ENCODE measurements around the gene OLFM2. TPM values are rescaled to one million over a fixed set of nuclear protein-coding genes. Genes with fewer than 3 reads are reported as not detected.

The OLFM2 gene
- total and polyA plus RNA-seq, 9 donors: 3.9 to 19.3 (median 13.0) TPM

DNA sequence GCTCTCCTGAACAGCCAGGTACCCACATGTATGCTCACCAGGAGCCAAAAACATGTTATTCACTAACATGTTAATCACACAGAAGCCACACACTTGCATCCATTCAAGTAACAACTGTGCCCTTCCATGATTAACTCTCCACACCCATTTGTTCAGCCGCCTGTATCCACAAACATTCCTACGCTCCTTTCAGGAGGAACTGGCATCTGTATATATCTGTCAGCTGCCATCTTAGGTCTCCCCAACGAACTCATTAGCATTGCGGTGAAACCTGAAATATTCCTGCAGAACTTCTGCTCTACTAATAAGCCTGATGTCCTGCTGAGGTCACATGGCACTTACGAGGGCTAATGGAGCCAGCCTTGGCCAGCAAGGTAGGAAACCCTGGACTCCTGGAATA is 33.0 kb downstream of the OLFM2 start:
- WGBS, 3 donors: 86 to 91% (median 88%) methylated on average over 5 of the region's 5 CpGs
- H3K4me1 ChIP-seq (ENCODE audit: insufficient read depth): no peaks in the 10 kb centered on the region
- H3K9me3 ChIP-seq: no peaks in the 10 kb centered on the region
- H3K27me3 ChIP-seq: no peaks in the 10 kb centered on the region
- H3K27ac ChIP-seq: no peak overlapping the region
- H3K4me3 ChIP-seq: no peak overlapping the region
- H3K36me3 ChIP-seq: no peaks in the 10 kb centered on the region
- intact Hi-C loops (cut with DNase I): loop anchor here in 1 of 4 donors (5.0 kb wide), 1 partner anchor 1769 kb away; no protein-coding TSS in a partner anchor
- no peak for DNase-seq
- TF ChIP-seq, protein P1, sequence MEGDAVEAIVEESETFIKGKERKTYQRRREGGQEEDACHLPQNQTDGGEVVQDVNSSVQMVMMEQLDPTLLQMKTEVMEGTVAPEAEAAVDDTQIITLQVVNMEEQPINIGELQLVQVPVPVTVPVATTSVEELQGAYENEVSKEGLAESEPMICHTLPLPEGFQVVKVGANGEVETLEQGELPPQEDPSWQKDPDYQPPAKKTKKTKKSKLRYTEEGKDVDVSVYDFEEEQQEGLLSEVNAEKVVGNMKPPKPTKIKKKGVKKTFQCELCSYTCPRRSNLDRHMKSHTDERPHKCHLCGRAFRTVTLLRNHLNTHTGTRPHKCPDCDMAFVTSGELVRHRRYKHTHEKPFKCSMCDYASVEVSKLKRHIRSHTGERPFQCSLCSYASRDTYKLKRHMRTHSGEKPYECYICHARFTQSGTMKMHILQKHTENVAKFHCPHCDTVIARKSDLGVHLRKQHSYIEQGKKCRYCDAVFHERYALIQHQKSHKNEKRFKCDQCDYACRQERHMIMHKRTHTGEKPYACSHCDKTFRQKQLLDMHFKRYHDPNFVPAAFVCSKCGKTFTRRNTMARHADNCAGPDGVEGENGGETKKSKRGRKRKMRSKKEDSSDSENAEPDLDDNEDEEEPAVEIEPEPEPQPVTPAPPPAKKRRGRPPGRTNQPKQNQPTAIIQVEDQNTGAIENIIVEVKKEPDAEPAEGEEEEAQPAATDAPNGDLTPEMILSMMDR (IDR thresholded peaks at IDR 0.05): no peak
- TF ChIP-seq POLR2A (IDR thresholded peaks at IDR 0.05) (no peak), EP300 (IDR thresholded peaks at IDR 0.05) (no peak)

DNA sequence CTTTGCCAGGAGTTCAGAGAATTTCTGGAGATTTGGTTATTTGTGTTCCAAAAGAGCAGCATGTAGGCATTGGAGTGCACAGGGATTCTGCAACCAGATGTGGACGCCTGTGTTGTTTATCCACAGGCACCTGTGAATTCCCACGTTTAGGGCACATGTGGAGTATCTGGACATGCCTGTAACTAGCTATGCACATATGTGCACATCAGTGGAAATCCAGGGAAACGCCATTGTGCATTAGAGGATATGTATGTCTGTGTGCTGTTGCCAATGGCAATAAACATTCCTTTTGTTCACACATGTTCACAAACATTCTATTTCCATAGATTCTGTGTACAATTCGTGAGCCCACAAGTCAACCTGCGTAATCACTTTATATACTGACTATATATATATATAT is 34.7 kb downstream of the OLFM2 start:
- Histone ChIP-seq H3K27me3 (no peaks in the 10 kb centered on the region), H3K36me3 (no peaks in the 10 kb centered on the region), H3K4me1 (ENCODE audit: insufficient read depth) (no peaks in the 10 kb centered on the region), H3K9me3 (no peaks in the 10 kb centered on the region), H3K27ac (no peak overlapping the region), H3K4me3 (no peak overlapping the region)
- TF ChIP-seq POLR2A (IDR thresholded peaks at IDR 0.05): no peak
- TF ChIP-seq, protein P1 (IDR thresholded peaks at IDR 0.05): no peak
- no peak for TF ChIP-seq EP300 (IDR thresholded peaks at IDR 0.05)
- 72 to 83% (median 77%) methylated on average over 5 of the region's 5 CpGs for WGBS, 3 donors
- no peak for DNase-seq
- intact Hi-C loops (cut with DNase I): loop anchor here in 1 of 4 donors (5.0 kb wide), 1 partner anchor 1771 kb away; no protein-coding TSS in a partner anchor

DNA sequence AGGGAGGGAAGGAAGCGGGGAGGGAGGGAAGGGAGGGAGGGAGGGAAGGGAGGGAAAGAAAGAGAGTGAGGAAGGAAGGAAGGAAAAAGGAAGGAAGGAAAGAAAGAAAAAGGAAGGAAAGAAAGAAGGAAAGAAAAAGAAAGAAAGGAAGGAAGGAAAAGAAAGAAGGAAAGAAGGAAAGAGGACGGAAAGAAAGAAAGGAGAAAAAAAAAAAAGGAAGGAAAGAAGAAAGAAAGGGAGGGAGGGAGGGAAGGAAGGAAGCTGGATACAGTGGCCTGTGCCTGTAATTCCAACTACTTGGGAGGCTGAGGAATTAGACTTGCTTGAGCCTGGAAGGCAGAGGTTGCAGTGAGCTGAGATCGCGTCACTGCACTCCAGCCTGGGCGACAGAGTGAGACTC is 35.3 kb downstream of the OLFM2 start:
- 72 to 84% (median 75%) methylated on average over 5 of the region's 5 CpGs for WGBS, 3 donors
- DNase-seq: no peak
- no peaks in the 10 kb centered on the region for H3K27me3 ChIP-seq

DNA sequence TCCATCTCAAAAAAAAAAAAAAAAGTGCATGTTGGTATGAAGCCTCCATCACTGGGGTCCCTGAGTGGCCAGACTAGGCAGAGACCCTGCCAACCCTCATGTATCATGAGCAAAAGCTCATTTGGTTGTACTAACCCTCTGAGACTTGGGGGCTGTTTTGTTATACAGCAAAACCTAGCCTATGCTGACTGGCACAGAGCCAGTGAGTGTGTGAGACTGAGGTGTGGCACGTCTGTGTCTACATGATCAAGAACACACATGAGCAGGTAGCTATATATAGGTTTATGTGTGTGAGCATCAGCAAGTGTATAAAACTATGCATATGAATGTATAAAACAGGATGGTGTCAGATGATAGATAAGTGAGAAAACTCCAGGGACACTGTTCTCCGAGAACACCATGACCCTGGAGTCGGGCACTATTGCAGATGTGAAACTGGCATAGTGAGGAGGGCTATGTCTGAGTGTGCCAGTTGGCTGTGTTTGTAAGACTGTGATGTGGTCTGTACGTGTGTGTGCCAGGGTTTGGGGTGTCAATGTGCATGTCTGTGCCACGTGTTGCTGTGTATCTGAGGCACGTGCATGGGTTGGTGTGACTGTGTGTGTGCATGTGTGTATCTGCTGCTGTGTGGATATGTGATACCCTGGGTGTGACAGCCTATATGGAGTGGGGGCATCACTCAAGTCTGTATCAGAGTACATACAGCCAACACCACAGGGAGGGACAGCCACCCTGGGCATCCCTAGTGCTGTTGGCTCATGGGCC is 44.5 kb downstream of the OLFM2 start:
- intact Hi-C loops (cut with DNase I): no loop called here
- WGBS, 3 donors: 61 to 83% (median 78%) methylated on average over 6 of the region's 6 CpGs
- H3K9me3 ChIP-seq: no peaks in the 10 kb centered on the region

More for the DNA sequence above, 35.3 kb downstream of the OLFM2 start:
- TF ChIP-seq POLR2A (IDR thresholded peaks at IDR 0.05) (no peak), EP300 (IDR thresholded peaks at IDR 0.05) (no peak)
- TF ChIP-seq, protein P1 (IDR thresholded peaks at IDR 0.05): no peak
- no peaks in the 10 kb centered on the region for H3K36me3 ChIP-seq
- H3K27ac ChIP-seq: no peak overlapping the region
- H3K4me1 ChIP-seq (ENCODE audit: insufficient read depth): no peaks in the 10 kb centered on the region
- H3K9me3 ChIP-seq: no peaks in the 10 kb centered on the region
- intact Hi-C loops (cut with DNase I): loop anchor here in 1 of 4 donors (5.0 kb wide), 1 partner anchor 1771 kb away; no protein-coding TSS in a partner anchor
- no peak overlapping the region for H3K4me3 ChIP-seq

More for the DNA sequence above, 44.5 kb downstream of the OLFM2 start:
- Histone ChIP-seq H3K27me3 (no peaks in the 10 kb centered on the region), H3K4me1 (ENCODE audit: insufficient read depth) (no peaks in the 10 kb centered on the region), H3K36me3 (no peaks in the 10 kb centered on the region), H3K27ac (no peak overlapping the region), H3K4me3 (no peak overlapping the region)
- no peak for DNase-seq
- TF ChIP-seq POLR2A (IDR thresholded peaks at IDR 0.05) (no peak), EP300 (IDR thresholded peaks at IDR 0.05) (no peak)
- TF ChIP-seq, protein P1 (IDR thresholded peaks at IDR 0.05): no peak

All from ovary (tissue), 9 donors.